HepG2 (cell line): ENCODE results near the gene PRR19. TPM values are rescaled to one million over a fixed set of nuclear protein-coding genes. Genes with fewer than 3 reads are reported as not detected.

Experiments
- ATAC-seq: fragments of 200-7000 bp; cut with Tn5 transposase; 3 replicates; pipeline ENCODE4 v1.9.1; 2020; ENCODE audit warnings: mild to moderate bottlenecking, moderate library complexity
- BruUV-seq: library from RNA; stranded (reverse); fragments of 400-500 nt; replicated peaks from 2 replicates; lab custom pipeline; 2021; lab: Mats Ljungman, UMichigan
- CTCF ChIA-PET: fragments of 300-600 bp; formaldehyde crosslinking; extraction: SDS; loops from one replicate; lab custom pipeline; 2021; ENCODE audit warnings: low total read pairs, inconsistent platforms, low intra/inter-chr PET ratio; lab: Yijun Ruan, JAX
- POLR2A ChIA-PET: fragments of 350-600 bp; sonication (Branson Sonifier 250); formaldehyde crosslinking; loops from one replicate; lab custom pipeline; 2020; ENCODE audit warnings: antibody characterized with exemption, inconsistent platforms; lab: Yijun Ruan, JAX
- DNase-seq: peaks from one replicate; pipeline ENCODE4 v3.0.0-alpha.2; 2015; ENCODE audit warnings: low spot score
- FAIRE-seq: peaks from 3 replicates; lab custom pipeline; 2011; peaks lifted over from hg19 to GRCh38; lab: Jason Lieb, UNC
- H2AFZ ChIP-seq: one replicate; pipeline ENCODE4 v1.6.1; 2011; ENCODE audit warnings: low read length, inconsistent platforms
- H3K27ac ChIP-seq: fragments of 300-600 bp; 3 replicates; pipeline ENCODE4 v1.8.0; 2011; ENCODE audit warnings: mixed run types, mild to moderate bottlenecking, mixed read lengths, low read length, inconsistent platforms; ENCODE audit not compliant: insufficient read depth; ENCODE audit errors: extremely low read length
- H3K27me3 ChIP-seq, 2 experiments: fragments of 200-600 bp in 1 of 2; 2 replicates in 1 of 2; 3 replicates in 1 of 2; pipeline versions ENCODE4 v1.6.0 to v1.8.0; 2011; ENCODE audit warnings: low read length in 2 of 2, mild to moderate bottlenecking in 2 of 2, moderate library complexity in 2 of 2, inconsistent platforms in 1 of 2; ENCODE audit not compliant: insufficient read depth in 2 of 2, control insufficient read depth in 1 of 2
- H3K36me3 ChIP-seq, 2 experiments: fragments of 200-600 bp in 1 of 2; replicated peaks in 1 of 2; 2 replicates in 1 of 2; 3 replicates in 1 of 2; pipeline versions ENCODE4 v1.5.1 to v1.8.0; 2011; ENCODE audit warnings: low read length in 2 of 2, inconsistent platforms in 1 of 2; ENCODE audit not compliant: insufficient read depth in 2 of 2, control insufficient read depth in 1 of 2
- H3K4me1 ChIP-seq: 2 replicates; pipeline ENCODE4 v1.5.1; 2012; ENCODE audit warnings: low read length, inconsistent platforms; ENCODE audit not compliant: insufficient read depth
- H3K4me2 ChIP-seq: 2 replicates; pipeline ENCODE4 v1.6.0; 2011; ENCODE audit warnings: low read depth, low read length, inconsistent platforms
- H3K4me3 ChIP-seq, 3 experiments: fragments of 200-600 bp in 1 of 3; sonication (generic), shearing (Covaris generic) in 1 of 3; replicated peaks in 1 of 3; 2 replicates each; pipeline ENCODE4 v1.5.1; 2011 to 2016; ENCODE audit warnings: low read length in 3 of 3, inconsistent platforms in 2 of 3, low read depth in 2 of 3, mild to moderate bottlenecking in 2 of 3, control low read depth in 1 of 3, mixed read lengths in 1 of 3; ENCODE audit not compliant: insufficient read depth in 1 of 3
- H3K79me2 ChIP-seq: one replicate; pipeline ENCODE4 v1.6.1; 2011; ENCODE audit warnings: low read length, inconsistent platforms; ENCODE audit not compliant: insufficient read depth
- H3K9ac ChIP-seq: 2 replicates; pipeline ENCODE4 v1.6.0; 2011; ENCODE audit warnings: mild to moderate bottlenecking, low read depth, low read length, inconsistent platforms; ENCODE audit not compliant: insufficient read depth
- H3K9me3 ChIP-seq: 2 replicates; pipeline ENCODE4 v1.5.1; 2012; ENCODE audit warnings: mild to moderate bottlenecking, low read length
- H4K20me1 ChIP-seq: 2 replicates; pipeline ENCODE4 v1.6.0; 2011; ENCODE audit warnings: inconsistent platforms, mild to moderate bottlenecking, low read length, moderate library complexity; ENCODE audit not compliant: insufficient read depth
- EZH2 ChIP-seq: conservative IDR thresholded peaks from 2 replicates; pipeline ENCODE4 v1.6.1; 2012; ENCODE audit warnings: mild to moderate bottlenecking, low read depth, low read length, moderate library complexity
- HNF4A ChIP-seq: sonication (generic); formaldehyde crosslinking; IDR thresholded peaks from 2 replicates; pipeline ENCODE4 v1.4.0; 2020; ENCODE audit warnings: missing genetic modification reagents
- IRF2 ChIP-seq: IDR thresholded peaks from 2 replicates; pipeline ENCODE4 v1.6.1; 2018; ENCODE audit warnings: missing genetic modification reagents, missing compliant biosample characterization
- MED1 ChIP-seq: sonication (generic); formaldehyde crosslinking; IDR thresholded peaks from 2 replicates; pipeline ENCODE4 v1.4.0; 2020; ENCODE audit warnings: missing genetic modification reagents
- PHF8 ChIP-seq: sonication (generic); formaldehyde crosslinking; IDR thresholded peaks from 2 replicates; pipeline ENCODE4 v1.5.0; 2020; ENCODE audit warnings: missing genetic modification reagents
- SKIL ChIP-seq: sonication (generic); formaldehyde crosslinking; IDR thresholded peaks from 2 replicates; pipeline ENCODE4 v1.8.0; 2022; ENCODE audit warnings: missing genetic modification reagents, mild to moderate bottlenecking, moderate library complexity, borderline replicate concordance
- USF2 ChIP-seq, 2 experiments: sonication (generic) in 1 of 2; formaldehyde crosslinking in 1 of 2; IDR thresholded peaks; 2 replicates each; pipeline versions ENCODE4 v1.5.1 to v1.6.1; 2011 to 2020; ENCODE audit warnings: borderline replicate concordance in 1 of 2, low read depth in 1 of 2, low read length in 1 of 2, mild to moderate bottlenecking in 1 of 2, missing genetic modification reagents in 1 of 2, moderate library complexity in 1 of 2
- ZNF609 ChIP-seq: sonication (generic); formaldehyde crosslinking; IDR thresholded peaks from 2 replicates; pipeline ENCODE4 v1.4.0; 2020; ENCODE audit warnings: mild to moderate bottlenecking, missing genetic modification reagents, borderline replicate concordance
- ZNF639 ChIP-seq: conservative IDR thresholded peaks from 2 replicates; pipeline ENCODE4 v1.6.1; 2018; ENCODE audit warnings: missing genetic modification reagents
- WGBS: methylation state at CpG from one replicate; pipeline ENCODE4 v1.1.6; 2017; ENCODE audit warnings: low lambda C conversion rate; 5-methylcytosine and 5-hydroxymethylcytosine counted together
- in situ Hi-C: cut with HindIII; loops from 2 replicates; pipeline ENCODE4 v1.10.0; 2017; ENCODE audit warnings: low pct_unique_long_range_greater_than_20kb; ENCODE audit not compliant: extremely low pct_ligation_motif_present
- intact Hi-C: fragments of 100-400 bp; cut with micrococcal nuclease; formaldehyde crosslinking; loops from one replicate; pipeline ENCODE4 v1.10.0; 2022; ENCODE audit not compliant: unreplicated experiment
- polyA plus RNA-seq, 8 experiments: library from polyadenylated mRNA; depleted of rRNA in 3 of 8; stranded (reverse) in 7 of 8; unstranded in 1 of 8; fragments of >200 nt; fragmentation: Illumina TruSeq in 4 of 8; extraction: Trizol in 4 of 8; gene quantifications; 2 replicates each; pipeline versions ENCODE4 v1.2.1 to v1.2.3, GENCODE V29; 2011 to 2016; ENCODE audit warnings: low read depth in 4 of 8, missing spikeins in 1 of 8, mixed read lengths in 1 of 8; ENCODE audit not compliant: insufficient read depth in 1 of 8
- total RNA-seq, 5 experiments: library from RNA; depleted of rRNA; stranded (reverse); fragments of >200 nt; fragmentation: Illumina TruSeq; extraction: Trizol; gene quantifications; 2 replicates each; pipeline ENCODE4 v1.2.3, GENCODE V29; 2016; ENCODE audit warnings: low read depth in 1 of 5

Gene PRR19
- total and polyA plus RNA-seq, 2 of the 13 experiments (the other 11 are each of a cell fraction or from before 2014, with no cell fraction given) = 0.21 to 0.33 TPM

- DNase-seq (peak; percentile 76), FAIRE-seq (no peak), ATAC-seq (peak; percentile 60)
- BruUV-seq = TSS peak; percentile 80
- WGBS = under 1% methylated on average over 34 of the region's 70 CpGs
- Histone ChIP-seq H3K9me3 (no peaks in the 10 kb centered on the region), H3K4me3 (peak overlapping the region; percentile 95 to 99 (median 99)), H3K79me2 (peaks cover 43% of the 10 kb centered on the region), H3K9ac (peak overlapping the region; percentile 100), H3K27ac (peak overlapping the region; percentile 100), H3K4me1 (peaks cover 65% of the 10 kb centered on the region), H3K36me3 (peaks cover 4 to 24% of the 10 kb centered on the region in 2 experiments; a peak in 3 of 5 replicates), H3K4me2 (peak overlapping the region; percentile 46), H2AFZ (no peak overlapping the region), H3K27me3 (no peaks in the 10 kb centered on the region; a peak in 1 of 5 replicates), H4K20me1 (peaks cover 37% of the 10 kb centered on the region)
- in situ Hi-C loops (loop anchor here (5.0 kb wide), 1 partner anchor 33 kb away; no protein-coding TSS in a partner anchor), intact Hi-C loops (no loop called here)
- POLR2A ChIA-PET = interaction anchor here (0.6 to 1.5 kb wide), 5 partner anchors 10 to 41 kb away, joined by 3 to 8 read pairs (median 5); partner anchors contain the start of gene GSK3A
- CTCF ChIA-PET = no interaction called here
- TF ChIP-seq ZNF639 (CRISPR knock-in tag) (peak; percentile 92), EZH2 (no peak), IRF2 (CRISPR knock-in tag) (0 out of 2 replicates have a peak, but pooled peaks have one; percentile 1), HNF4A (peak; percentile 70), ZNF609 (peak; percentile 47), USF2 (IDR thresholded peaks at IDR 0.05; ENCODE audit: low read depth, low read length) (no peak), USF2 (CRISPR knock-in tag; IDR thresholded peaks at IDR 0.05; ENCODE audit: borderline replicate concordance) (no peak), MED1 (peak; percentile 19; the same call in 1 of the 2 replicates), SKIL (CRISPR knock-in tag) (peak; percentile 53; the same call in 1 of the 2 replicates), PHF8 (CRISPR knock-in tag) (peak; percentile 53)
Observed at GRCh38 chr19:42254089-42254849, 47.7 kb upstream of the PRR19 start.
